GM23338 (cell line): ENCODE results near the gene CFAP410. TPM values are rescaled to one million over a fixed set of nuclear protein-coding genes. Genes with fewer than 3 reads are reported as not detected.

Experiments used
- CREB1 ChIP-seq: fragments of 250-450 bp; sonication (Bioruptor Pico); IDR thresholded peaks from 2 replicates; pipeline ENCODE4 v1.5.0; 2020; ENCODE audit warnings: low read depth, mild to moderate bottlenecking, moderate library complexity
- CTCF ChIP-seq, 2 experiments: fragments of 200-600 bp in 1 of 2; sonication (generic) in 1 of 2; conservative IDR thresholded peaks; 2 replicates each; pipeline versions ENCODE4 v1.5.1 to v1.6.1; 2016 to 2017; ENCODE audit warnings: antibody characterized with exemption in 2 of 2, low read depth in 2 of 2, mild to moderate bottlenecking in 2 of 2, moderate library complexity in 1 of 2
- EZH2phosphoT487 ChIP-seq: fragments of 200-600 bp; sonication (generic); IDR thresholded peaks from one replicate; pipeline ENCODE4 v1.8.1; 2018; ENCODE audit warnings: antibody characterized with exemption; ENCODE audit not compliant: unreplicated experiment
- JUNB ChIP-seq: IDR thresholded peaks from one replicate; pipeline ENCODE4 v1.6.1; 2016; ENCODE audit warnings: antibody characterized with exemption; ENCODE audit not compliant: unreplicated experiment
- NANOG ChIP-seq: IDR thresholded peaks from 2 replicates; pipeline ENCODE4 v1.6.1; 2016; ENCODE audit warnings: antibody characterized with exemption, borderline replicate concordance
- POLR2AphosphoS5 ChIP-seq: IDR thresholded peaks from 2 replicates; pipeline ENCODE4 v1.6.1; 2016; ENCODE audit warnings: antibody characterized with exemption, low read depth
- ZNF114 ChIP-seq: fragments of 250-450 bp; sonication (Bioruptor Pico); IDR thresholded peaks from 2 replicates; pipeline ENCODE4 v1.5.0; 2020; ENCODE audit warnings: mild to moderate bottlenecking, moderate library complexity
- ZNF331 ChIP-seq: fragments of 250-450 bp; sonication (Bioruptor Pico); IDR thresholded peaks from 2 replicates; pipeline ENCODE4 v1.5.0; 2020; ENCODE audit warnings: low read depth, mild to moderate bottlenecking, moderate library complexity
- ZNF462 ChIP-seq: fragments of 250-450 bp; sonication (Bioruptor Pico); IDR thresholded peaks from 2 replicates; pipeline ENCODE4 v1.5.0; 2020; ENCODE audit warnings: mild to moderate bottlenecking, moderate library complexity
- polyA plus RNA-seq: library from polyadenylated mRNA; unstranded; fragments of >200 nt; fragmentation: Nextera tagmentation; extraction: Ambion mirVana; gene quantifications from 2 replicates; pipeline ENCODE4 v1.2.1, GENCODE V29; 2016
- total RNA-seq: library from RNA; depleted of rRNA; stranded (reverse); fragments of >200 nt; shearing (Covaris generic); gene quantifications from 2 replicates; pipeline ENCODE4 v1.2.3, GENCODE V29; 2014
- TF ChIP-seq, protein P1 (sequence below): IDR thresholded peaks from one replicate; pipeline ENCODE4 v1.6.1; 2018; ENCODE audit warnings: antibody characterized with exemption; ENCODE audit not compliant: unreplicated experiment

The CFAP410 gene
- total and polyA plus RNA-seq, 2 experiments from 2014 or later = 11.0 to 24.0 TPM

- TF ChIP-seq ZNF462 (CRISPR knock-in tag) (no peak), ZNF331 (CRISPR knock-in tag) (no peak), NANOG (no peak), CREB1 (CRISPR knock-in tag) (no peak), JUNB (no peak), POLR2AphosphoS5 (no peak), CTCF (conservative IDR thresholded peaks at IDR 0.05; ENCODE audit: low read depth in 2 of 2) (no peak), ZNF114 (CRISPR knock-in tag) (no peak), EZH2phosphoT487 (no peak)
- TF ChIP-seq, protein P1, sequence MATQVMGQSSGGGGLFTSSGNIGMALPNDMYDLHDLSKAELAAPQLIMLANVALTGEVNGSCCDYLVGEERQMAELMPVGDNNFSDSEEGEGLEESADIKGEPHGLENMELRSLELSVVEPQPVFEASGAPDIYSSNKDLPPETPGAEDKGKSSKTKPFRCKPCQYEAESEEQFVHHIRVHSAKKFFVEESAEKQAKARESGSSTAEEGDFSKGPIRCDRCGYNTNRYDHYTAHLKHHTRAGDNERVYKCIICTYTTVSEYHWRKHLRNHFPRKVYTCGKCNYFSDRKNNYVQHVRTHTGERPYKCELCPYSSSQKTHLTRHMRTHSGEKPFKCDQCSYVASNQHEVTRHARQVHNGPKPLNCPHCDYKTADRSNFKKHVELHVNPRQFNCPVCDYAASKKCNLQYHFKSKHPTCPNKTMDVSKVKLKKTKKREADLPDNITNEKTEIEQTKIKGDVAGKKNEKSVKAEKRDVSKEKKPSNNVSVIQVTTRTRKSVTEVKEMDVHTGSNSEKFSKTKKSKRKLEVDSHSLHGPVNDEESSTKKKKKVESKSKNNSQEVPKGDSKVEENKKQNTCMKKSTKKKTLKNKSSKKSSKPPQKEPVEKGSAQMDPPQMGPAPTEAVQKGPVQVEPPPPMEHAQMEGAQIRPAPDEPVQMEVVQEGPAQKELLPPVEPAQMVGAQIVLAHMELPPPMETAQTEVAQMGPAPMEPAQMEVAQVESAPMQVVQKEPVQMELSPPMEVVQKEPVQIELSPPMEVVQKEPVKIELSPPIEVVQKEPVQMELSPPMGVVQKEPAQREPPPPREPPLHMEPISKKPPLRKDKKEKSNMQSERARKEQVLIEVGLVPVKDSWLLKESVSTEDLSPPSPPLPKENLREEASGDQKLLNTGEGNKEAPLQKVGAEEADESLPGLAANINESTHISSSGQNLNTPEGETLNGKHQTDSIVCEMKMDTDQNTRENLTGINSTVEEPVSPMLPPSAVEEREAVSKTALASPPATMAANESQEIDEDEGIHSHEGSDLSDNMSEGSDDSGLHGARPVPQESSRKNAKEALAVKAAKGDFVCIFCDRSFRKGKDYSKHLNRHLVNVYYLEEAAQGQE = no peak
Observed at GRCh38 chr21:44304011-44304616, 35.1 kb downstream of the CFAP410 start (continued).
